ENCODE data around the gene WDFY2. TPM values are rescaled to one million over a fixed set of nuclear protein-coding genes. Genes with fewer than 3 reads are reported as not detected.
"Not testable (repeated sequence)": the region's sequence is repeated elsewhere in the genome, so short reads cannot be mapped to it uniquely, and the experiment has no call there.

The WDFY2 gene
- total RNA-seq, 6 donors from 2014 or later, result 13.4 to 34.0 (median 18.8) TPM

- TF ChIP-seq POLR2A (IDR thresholded peaks at IDR 0.05) (no peak), EP300 (IDR thresholded peaks at IDR 0.05) (no peak), CTCF (IDR thresholded peaks at IDR 0.05) (no peak), POLR2AphosphoS5 (IDR thresholded peaks at IDR 0.05) (no peak)
- DNase-seq (no peak), ATAC-seq (ENCODE audit: low FRiP score in 2 of 2) (no peak)
- Histone ChIP-seq H3K4me3 (no peak overlapping the region), H3K27ac (no peak overlapping the region), H3K9me3 (no peaks in the 10 kb centered on the region), H3K27me3 (no peaks in the 10 kb centered on the region), H3K4me1 (peaks cover 6 to 33% (median 11%) of the 10 kb centered on the region in 4 donors), H3K36me3 (no peaks in the 10 kb centered on the region)
- 72 to 88% methylated on average over 4 of the region's 4 CpGs for WGBS, 2 donors
Measured at GRCh38 chr13:51637852-51638215, 53.6 kb downstream of the WDFY2 start.

GRCh38 chr13:51638216-51638871, 54.1 kb downstream of the WDFY2 start:
- Histone ChIP-seq H3K36me3 (no peaks in the 10 kb centered on the region), H3K27ac (no peak overlapping the region), H3K4me1 (peaks cover 6 to 33% (median 13%) of the 10 kb centered on the region in 4 donors), H3K27me3 (no peaks in the 10 kb centered on the region), H3K9me3 (no peaks in the 10 kb centered on the region), H3K4me3 (no peak overlapping the region)
- WGBS, 2 donors, result 82 to 83% methylated on average over 7 of the region's 7 CpGs
- ATAC-seq (ENCODE audit: low FRiP score in 2 of 2) (no peak), DNase-seq (no peak)
- TF ChIP-seq CTCF (IDR thresholded peaks at IDR 0.05) (no peak), POLR2AphosphoS5 (IDR thresholded peaks at IDR 0.05) (no peak), POLR2A (IDR thresholded peaks at IDR 0.05) (no peak), EP300 (IDR thresholded peaks at IDR 0.05) (no peak)

- Histone ChIP-seq H3K4me1 (peaks cover 11 to 37% (median 18%) of the 10 kb centered on the region in 4 donors), H3K27me3 (no peaks in the 10 kb centered on the region), H3K9me3 (no peaks in the 10 kb centered on the region), H3K27ac (no peak overlapping the region), H3K4me3 (no peak overlapping the region), H3K36me3 (no peaks in the 10 kb centered on the region)
- WGBS, 2 donors, result 54 to 55% methylated on average over 1 of the region's 1 CpG
- no peak for TF ChIP-seq EP300 (IDR thresholded peaks at IDR 0.05)
- no peak for TF ChIP-seq POLR2AphosphoS5 (IDR thresholded peaks at IDR 0.05)
- no peak for TF ChIP-seq CTCF (IDR thresholded peaks at IDR 0.05)
- no peak for TF ChIP-seq POLR2A (IDR thresholded peaks at IDR 0.05)
- DNase-seq (no peak), ATAC-seq (ENCODE audit: low FRiP score in 2 of 2) (no peak)
Measured at GRCh38 chr13:51639171-51639570, 54.9 kb downstream of the WDFY2 start.

- H3K4me1 ChIP-seq, result peaks cover 25 to 44% (median 32%) of the 10 kb centered on the region in 4 donors
- ATAC-seq (ENCODE audit: low FRiP score in 2 of 2); H3K36me3 ChIP-seq; H3K27ac ChIP-seq; H3K9me3 ChIP-seq; H3K4me3 ChIP-seq; H3K27me3 ChIP-seq; DNase-seq: not testable (repeated sequence)
- WGBS, 2 donors, result 96 to 98% methylated on average over 5 of the region's 5 CpGs
Measured at GRCh38 chr13:51640696-51641095, 56.4 kb downstream of the WDFY2 start.

- Histone ChIP-seq H3K36me3 (no peaks in the 10 kb centered on the region), H3K9me3 (no peaks in the 10 kb centered on the region), H3K4me1 (peaks cover 21 to 38% (median 30%) of the 10 kb centered on the region in 4 donors), H3K27me3 (no peaks in the 10 kb centered on the region), H3K4me3 (no peak overlapping the region), H3K27ac (no peak overlapping the region)
- DNase-seq, result no peak
- peak in 1 of 2 donors; percentile 59 for ATAC-seq (ENCODE audit: low FRiP score in 2 of 2)
- TF ChIP-seq EP300 (IDR thresholded peaks at IDR 0.05), result no peak
- no peak for TF ChIP-seq CTCF (IDR thresholded peaks at IDR 0.05)
- no peak for TF ChIP-seq POLR2AphosphoS5 (IDR thresholded peaks at IDR 0.05)
- no peak for TF ChIP-seq POLR2A (IDR thresholded peaks at IDR 0.05)
- WGBS, 2 donors, result 68 to 74% methylated on average over 3 of the region's 3 CpGs
Measured at GRCh38 chr13:51643105-51643881, 59.0 kb downstream of the WDFY2 start.

All from upper lobe of left lung (tissue), 6 donors.